ENCODE results near the gene CLCN5.

CLCN5 gene

DNA sequence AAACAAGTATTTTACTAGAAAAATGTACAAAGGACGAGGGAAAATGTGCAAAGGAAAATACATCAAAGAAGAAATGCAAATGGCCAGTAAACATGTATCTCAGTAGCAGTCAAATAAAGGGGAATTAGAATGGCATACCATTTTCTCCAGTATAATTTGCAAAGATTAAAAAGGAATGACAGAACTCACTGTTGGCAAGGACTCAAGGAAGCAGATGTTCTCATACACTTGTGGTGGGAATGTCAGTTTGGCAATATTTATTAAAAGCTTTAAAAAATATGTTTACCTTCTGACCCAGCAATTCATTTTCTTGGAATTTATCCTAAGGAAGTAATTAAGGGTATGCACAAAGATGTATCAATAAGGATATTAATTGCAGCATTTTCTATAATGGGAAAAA is 7.6 kb downstream of the CLCN5 start:
- DNase-seq (ENCODE audit: extremely low spot score, insufficient read length, low read depth) (no peak), FAIRE-seq (no peak)

DNA sequence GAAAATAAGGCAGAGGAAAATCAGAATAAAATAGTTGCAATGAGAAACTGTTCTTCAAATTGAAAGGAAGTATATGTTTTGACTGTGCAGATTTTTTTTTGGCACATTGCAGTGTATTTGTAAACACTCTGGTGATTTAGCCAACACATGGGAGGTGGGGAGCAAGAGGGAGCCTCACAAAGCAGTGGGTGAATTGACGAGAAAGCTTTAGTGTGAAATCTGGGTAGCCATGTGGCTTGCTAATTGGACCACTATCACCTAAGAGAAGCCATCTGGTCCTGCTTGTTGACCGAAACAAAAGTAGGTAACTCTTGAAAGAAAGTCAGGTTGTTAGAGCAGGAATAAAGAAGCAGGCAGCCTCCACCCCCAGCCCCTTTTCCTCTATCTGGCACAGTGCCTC is 10.4 kb downstream of the CLCN5 start:
- no peak for FAIRE-seq
- DNase-seq (ENCODE audit: extremely low spot score, insufficient read length, low read depth): no peak

- FAIRE-seq: no peak
- no peak for DNase-seq (ENCODE audit: extremely low spot score, insufficient read length, low read depth)
These were observed 11.8 kb downstream of the CLCN5 start for GRCh38 chrX:49934148-49934547.

DNA sequence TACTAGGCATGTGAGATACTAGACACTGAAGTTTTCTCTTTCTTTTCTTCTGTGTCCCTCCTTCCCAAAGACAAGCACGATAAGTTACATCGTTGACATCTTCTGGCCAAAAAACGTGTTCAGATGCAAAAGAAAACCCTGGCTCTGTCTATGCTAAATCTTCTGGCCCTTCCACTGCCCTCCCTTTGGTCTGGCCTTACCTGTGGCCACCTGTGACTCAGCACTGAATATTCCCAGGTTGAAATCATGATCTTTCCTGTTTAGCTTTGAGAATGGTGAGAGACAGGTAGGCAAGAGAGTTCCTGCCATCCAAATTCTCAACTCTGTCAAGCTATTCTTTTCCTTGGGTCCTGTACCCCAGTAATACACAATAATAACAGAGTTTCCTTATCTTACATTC is 12.3 kb downstream of the CLCN5 start:
- FAIRE-seq (no peak), DNase-seq (ENCODE audit: extremely low spot score, insufficient read length, low read depth) (no peak)

GRCh38 chrX:49947781-49948180 is 25.4 kb downstream of the CLCN5 start:
- DNase-seq (ENCODE audit: extremely low spot score, insufficient read length, low read depth): no peak
- FAIRE-seq: peak; percentile 39

DNA sequence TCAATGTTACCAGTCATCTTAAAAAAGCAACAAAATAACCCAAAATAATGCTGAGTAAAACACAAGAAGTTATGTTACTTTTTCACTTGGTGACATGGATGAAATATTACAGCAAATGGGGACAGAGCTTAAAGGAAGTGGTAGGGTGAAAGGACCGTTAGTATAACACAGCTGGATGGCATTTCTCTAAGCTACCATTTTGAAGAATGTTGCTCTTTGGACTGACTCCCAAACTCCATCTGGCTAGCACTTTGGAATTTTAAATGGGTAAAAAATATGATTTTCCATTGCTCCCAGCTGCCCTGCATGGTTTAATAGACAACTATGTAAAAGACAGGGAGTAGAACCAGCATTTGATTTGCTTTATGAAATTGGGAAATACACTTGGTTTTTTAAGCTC is 27.6 kb downstream of the CLCN5 start:
- FAIRE-seq: no peak
- no peak for DNase-seq (ENCODE audit: extremely low spot score, insufficient read length, low read depth)

DNA sequence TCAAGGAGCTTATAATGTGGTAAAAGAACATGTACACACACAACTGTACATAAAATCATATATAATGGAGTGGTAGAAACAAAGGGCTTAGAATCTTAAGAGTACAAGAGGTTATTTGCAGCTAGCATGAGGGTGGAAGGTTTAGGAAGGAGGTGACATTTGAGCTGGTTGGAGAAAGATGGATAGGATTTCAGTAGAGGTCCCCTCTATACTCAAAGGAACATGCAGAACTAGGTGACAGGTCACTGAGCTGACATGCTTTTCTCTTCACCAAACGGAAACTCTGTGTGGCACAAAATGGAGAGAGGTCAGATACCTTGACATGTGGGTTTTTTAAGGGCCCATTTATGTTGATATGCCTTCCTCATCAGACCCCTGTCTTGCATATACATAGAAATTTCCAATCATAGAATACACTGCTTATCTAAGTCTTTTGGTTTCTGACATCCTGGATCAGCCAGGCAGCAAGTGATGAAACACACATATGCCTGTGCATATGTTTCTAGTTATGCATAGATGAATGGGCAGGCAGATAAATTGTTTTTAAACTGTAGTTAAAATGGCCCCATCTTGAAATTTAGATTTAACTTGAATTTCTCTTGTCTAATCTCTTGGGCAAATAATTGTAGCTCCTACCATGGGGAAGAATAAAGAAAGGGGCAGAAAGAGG is 29.3 kb downstream of the CLCN5 start:
- no peak for FAIRE-seq

GRCh38 chrX:49956313-49956712 is 33.9 kb downstream of the CLCN5 start:
- FAIRE-seq: no peak
- DNase-seq (ENCODE audit: extremely low spot score, insufficient read length, low read depth): no peak

More for the DNA sequence above, 29.3 kb downstream of the CLCN5 start:
- no peak for DNase-seq (ENCODE audit: extremely low spot score, insufficient read length, low read depth)

GRCh38 chrX:49958727-49959485 is 36.5 kb downstream of the CLCN5 start:
- DNase-seq (ENCODE audit: extremely low spot score, insufficient read length, low read depth): no peak

GRCh38 chrX:49959602-49960001 is 37.2 kb downstream of the CLCN5 start:
- DNase-seq (ENCODE audit: extremely low spot score, insufficient read length, low read depth) (no peak), FAIRE-seq (no peak)

More at GRCh38 chrX:49958727-49959485, 36.5 kb downstream of the CLCN5 start:
- FAIRE-seq: peak; percentile 56

DNA sequence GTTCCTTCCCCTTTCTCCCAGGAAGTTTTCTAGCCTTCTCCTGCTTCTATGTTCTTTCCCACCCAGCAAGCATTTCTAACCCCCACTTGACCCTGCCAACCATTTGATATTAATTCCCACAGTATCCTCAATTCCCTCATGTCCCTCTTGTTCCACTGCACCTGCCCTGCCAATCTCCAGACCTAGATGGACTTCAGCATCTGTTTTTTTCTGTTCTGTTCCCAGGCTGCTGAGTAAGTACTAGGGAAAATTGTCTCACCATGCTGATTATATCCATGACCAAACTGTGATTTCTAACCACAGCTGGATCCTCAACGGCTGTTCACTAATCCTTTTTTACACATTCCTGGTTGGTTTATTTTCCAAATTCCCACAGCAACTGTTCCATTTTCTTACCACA is 37.7 kb downstream of the CLCN5 start:
- FAIRE-seq (no peak), DNase-seq (ENCODE audit: extremely low spot score, insufficient read length, low read depth) (no peak)

- FAIRE-seq (peak; percentile 55), DNase-seq (ENCODE audit: extremely low spot score, insufficient read length, low read depth) (no peak)
These were observed 48.3 kb downstream of the CLCN5 start for GRCh38 chrX:49970674-49971073.

DNA sequence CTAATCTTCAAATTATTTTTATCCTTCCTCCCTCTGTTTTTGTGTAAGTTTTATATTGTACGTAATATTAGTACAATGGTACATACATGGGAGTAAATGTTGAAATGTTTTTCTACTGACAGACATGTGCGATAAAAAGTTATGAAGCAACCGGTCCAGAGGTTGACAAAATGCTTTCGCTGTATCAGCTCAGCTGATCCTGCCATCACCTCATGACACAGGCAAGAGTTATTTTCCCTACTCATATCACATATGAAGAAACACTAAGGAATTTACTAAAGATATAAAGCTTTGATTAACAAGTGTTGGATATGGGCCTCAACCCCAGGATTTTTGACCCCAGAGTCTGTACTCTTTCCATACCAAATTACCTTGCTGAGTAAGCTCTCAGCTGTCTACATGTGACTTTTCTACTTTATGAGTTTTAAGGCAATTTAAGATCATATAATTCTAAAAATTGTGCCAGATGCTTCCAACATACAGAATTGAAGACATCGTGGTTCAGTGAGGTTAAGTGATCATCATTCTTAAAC is 50.0 kb downstream of the CLCN5 start:
- DNase-seq (ENCODE audit: extremely low spot score, insufficient read length, low read depth): no peak
- no peak for FAIRE-seq

DNA sequence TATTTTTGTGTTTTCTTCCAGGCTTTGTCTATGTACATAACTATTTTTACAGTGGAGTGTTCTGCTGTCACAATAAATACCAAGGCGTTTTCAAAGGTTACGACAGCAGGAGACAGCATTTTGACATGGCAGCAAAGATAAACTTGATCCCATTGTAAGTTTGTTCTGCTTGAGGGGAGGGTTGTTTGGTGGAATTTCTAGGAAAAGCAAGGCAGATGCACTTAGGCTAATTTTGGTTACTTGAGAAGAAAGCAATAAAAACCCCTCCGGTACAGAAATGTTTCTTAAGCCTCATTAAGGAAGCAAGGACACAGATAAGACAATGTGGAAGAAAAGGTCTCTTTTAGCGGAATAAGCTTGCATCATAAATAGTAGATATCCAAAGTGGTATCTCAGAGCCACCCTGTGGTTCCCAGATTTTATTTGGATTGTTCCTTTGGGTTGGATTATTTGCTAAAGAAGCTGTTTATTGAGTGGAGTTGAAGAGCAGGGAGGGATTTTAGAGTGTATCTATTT is 54.3 kb downstream of the CLCN5 start:
- FAIRE-seq: no peak

GRCh38 chrX:49977319-49978090 is 55.1 kb downstream of the CLCN5 start:
- DNase-seq (ENCODE audit: extremely low spot score, insufficient read length, low read depth) (no peak), FAIRE-seq (no peak)

More for the DNA sequence above, 54.3 kb downstream of the CLCN5 start:
- DNase-seq (ENCODE audit: extremely low spot score, insufficient read length, low read depth): no peak

- DNase-seq (ENCODE audit: extremely low spot score, insufficient read length, low read depth): no peak
- FAIRE-seq: no peak
These were observed 55.8 kb downstream of the CLCN5 start for GRCh38 chrX:49978176-49978575.

DNA sequence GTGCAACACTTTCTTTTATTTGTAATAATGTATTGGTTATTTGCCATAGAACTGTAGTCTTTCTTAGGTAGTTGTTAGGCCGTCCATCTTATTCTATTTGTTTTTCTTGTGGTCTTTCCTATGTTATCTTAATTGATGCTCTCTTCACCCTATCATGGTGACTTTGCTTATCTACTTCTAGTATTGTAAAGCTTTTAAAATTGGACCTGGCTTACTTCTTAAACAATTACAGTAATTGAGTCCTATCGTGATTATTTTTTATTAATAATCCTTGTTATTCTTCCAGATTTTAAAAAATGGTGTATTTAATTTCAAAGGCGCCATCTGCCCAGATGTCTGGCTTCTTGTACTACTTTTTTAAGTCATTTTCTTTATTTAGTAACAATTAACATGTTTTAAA is 63.7 kb downstream of the CLCN5 start:
- FAIRE-seq: no peak
- DNase-seq (ENCODE audit: extremely low spot score, insufficient read length, low read depth): no peak

DNA sequence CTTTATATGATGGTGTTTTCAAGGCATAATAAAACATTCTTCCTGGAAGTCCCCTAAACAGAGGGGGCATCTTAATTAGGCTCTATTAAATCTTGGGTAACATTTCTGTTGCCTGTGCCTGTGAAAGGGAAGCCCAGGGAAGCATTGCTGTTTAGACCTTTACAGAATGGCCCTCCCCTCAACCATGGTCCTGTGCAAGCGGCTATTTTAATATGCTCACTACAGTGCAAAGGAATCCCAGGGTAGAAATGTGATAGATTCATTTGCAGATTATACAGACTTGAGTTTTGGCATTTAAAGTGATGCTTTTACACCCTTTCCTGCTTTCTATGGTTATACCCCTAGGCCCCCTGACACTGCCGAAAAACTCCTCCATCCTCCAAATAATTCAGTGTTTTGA is 65.3 kb downstream of the CLCN5 start:
- FAIRE-seq (no peak), DNase-seq (ENCODE audit: extremely low spot score, insufficient read length, low read depth) (no peak)

DNA sequence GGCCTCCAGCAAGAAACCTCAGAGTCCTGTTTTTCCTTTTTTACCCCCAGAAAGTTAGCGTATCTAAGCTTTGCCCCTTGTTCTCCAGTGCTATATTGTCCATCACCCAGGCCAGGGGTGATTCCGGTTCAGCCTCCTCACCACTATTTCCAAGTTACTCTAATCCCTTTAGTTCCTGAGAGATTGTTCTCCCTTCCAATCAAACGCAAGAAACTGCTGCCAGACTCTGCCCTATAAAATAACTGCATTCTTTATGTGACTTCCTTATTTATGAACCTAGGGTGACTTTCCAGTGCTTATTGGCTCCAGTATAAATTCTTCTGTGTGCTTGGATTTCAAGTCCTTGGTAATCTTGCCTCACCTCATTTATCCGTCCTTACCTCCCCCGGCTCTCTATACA is 65.7 kb downstream of the CLCN5 start:
- FAIRE-seq (no peak), DNase-seq (ENCODE audit: extremely low spot score, insufficient read length, low read depth) (no peak)

GRCh38 chrX:49991758-49992157 is 69.4 kb downstream of the CLCN5 start:
- DNase-seq (ENCODE audit: extremely low spot score, insufficient read length, low read depth) (no peak), FAIRE-seq (no peak)

Measured in GM18507 (cell line).